NT2/D1 (cell line): ENCODE results near the gene TSC22D3.
A peak's percentile ranks its signal among the peaks of the same experiment; 100 is the strongest.

ENCODE experiments used
- DNase-seq: peaks from one replicate; pipeline ENCODE4 v3.0.0-alpha.2; 2011; ENCODE audit warnings: low read depth, low spot score
- H3K27me3 ChIP-seq: 2 replicates; pipeline ENCODE4 v1.6.0; 2011; ENCODE audit warnings: mild to moderate bottlenecking; ENCODE audit not compliant: insufficient read length, insufficient read depth
- H3K36me3 ChIP-seq: 2 replicates; pipeline ENCODE4 v1.6.1; 2011; ENCODE audit warnings: mild to moderate bottlenecking, low read length, mixed read lengths; ENCODE audit not compliant: insufficient read depth, insufficient read length
- H3K4me1 ChIP-seq: 2 replicates; pipeline ENCODE4 v1.5.1; 2011; ENCODE audit not compliant: insufficient read depth, insufficient read length
- H3K4me3 ChIP-seq: 2 replicates; pipeline ENCODE4 v1.5.1; 2011; ENCODE audit warnings: low read depth; ENCODE audit not compliant: insufficient read length
- H3K9ac ChIP-seq: 2 replicates; pipeline ENCODE4 v1.6.0; 2011; ENCODE audit warnings: low read depth; ENCODE audit not compliant: insufficient read length
- H3K9me3 ChIP-seq: 2 replicates; pipeline ENCODE4 v1.5.1; 2011; ENCODE audit warnings: mild to moderate bottlenecking, low read length; ENCODE audit not compliant: insufficient read depth
- SUZ12 ChIP-seq: IDR thresholded peaks from 2 replicates; pipeline ENCODE4 v1.6.1; 2011; ENCODE audit not compliant: insufficient read length, insufficient read depth; ENCODE audit errors: extremely low read depth
- YY1 ChIP-seq: IDR thresholded peaks from 2 replicates; pipeline ENCODE4 v1.6.1; 2011; ENCODE audit not compliant: insufficient read length, insufficient read depth
- ZNF274 ChIP-seq: IDR thresholded peaks from 2 replicates; pipeline ENCODE4 v1.6.1; 2011; ENCODE audit warnings: mild to moderate bottlenecking, low read depth, low read length

TSC22D3 gene

GRCh38 chrX:107710617-107711391 is 64.8 kb downstream of the TSC22D3 start:
- Histone ChIP-seq H3K4me1 (peaks cover 11% of the 10 kb centered on the region), H3K9ac (no peak overlapping the region)

GRCh38 chrX:107709266-107709806 is 66.3 kb downstream of the TSC22D3 start:
- no peak for DNase-seq
- H3K9ac ChIP-seq, result no peak overlapping the region
- no peak for TF ChIP-seq SUZ12
- no peak for TF ChIP-seq ZNF274
- TF ChIP-seq YY1, result no peak
- no peak overlapping the region for H3K4me3 ChIP-seq
- H3K9me3 ChIP-seq, result no peaks in the 10 kb centered on the region
- no peaks in the 10 kb centered on the region for H3K4me1 ChIP-seq
- H3K27me3 ChIP-seq, result no peaks in the 10 kb centered on the region
- peaks cover 16% of the 10 kb centered on the region for H3K36me3 ChIP-seq

More at GRCh38 chrX:107710617-107711391, 64.8 kb downstream of the TSC22D3 start:
- no peaks in the 10 kb centered on the region for H3K27me3 ChIP-seq
- no peak for TF ChIP-seq SUZ12
- no peak for TF ChIP-seq YY1
- TF ChIP-seq ZNF274, result no peak
- no peaks in the 10 kb centered on the region for H3K9me3 ChIP-seq
- H3K4me3 ChIP-seq, result no peak overlapping the region
- H3K36me3 ChIP-seq, result peaks cover 30% of the 10 kb centered on the region
- DNase-seq, result peak; percentile 50

- Histone ChIP-seq H3K9me3 (no peaks in the 10 kb centered on the region), H3K4me3 (no peak overlapping the region), H3K27me3 (no peaks in the 10 kb centered on the region), H3K36me3 (peaks cover 11% of the 10 kb centered on the region), H3K4me1 (no peaks in the 10 kb centered on the region), H3K9ac (no peak overlapping the region)
- TF ChIP-seq SUZ12 (no peak), ZNF274 (no peak), YY1 (no peak)
- DNase-seq, result no peak
Observed at GRCh38 chrX:107708762-107709161, 66.8 kb downstream of the TSC22D3 start.

GRCh38 chrX:107707866-107708265 is 67.7 kb downstream of the TSC22D3 start:
- Histone ChIP-seq H3K36me3 (peaks cover 2% of the 10 kb centered on the region), H3K4me3 (no peak overlapping the region), H3K9ac (no peak overlapping the region), H3K9me3 (no peaks in the 10 kb centered on the region), H3K27me3 (no peaks in the 10 kb centered on the region), H3K4me1 (no peaks in the 10 kb centered on the region)
- no peak for DNase-seq
- TF ChIP-seq SUZ12 (no peak), YY1 (no peak), ZNF274 (no peak)

- TF ChIP-seq YY1 (no peak), SUZ12 (no peak), ZNF274 (no peak)
- Histone ChIP-seq H3K27me3 (no peaks in the 10 kb centered on the region), H3K4me3 (no peak overlapping the region), H3K9ac (no peak overlapping the region), H3K4me1 (no peaks in the 10 kb centered on the region), H3K36me3 (no peaks in the 10 kb centered on the region), H3K9me3 (no peaks in the 10 kb centered on the region)
- DNase-seq, result no peak
Observed at GRCh38 chrX:107706309-107706708, 69.3 kb downstream of the TSC22D3 start.

- H3K9ac ChIP-seq, result no peak overlapping the region
- no peaks in the 10 kb centered on the region for H3K9me3 ChIP-seq
- TF ChIP-seq YY1, result no peak
- no peak for DNase-seq
- H3K27me3 ChIP-seq, result no peaks in the 10 kb centered on the region
- peaks cover 6% of the 10 kb centered on the region for H3K4me1 ChIP-seq
- H3K4me3 ChIP-seq, result no peak overlapping the region
- no peaks in the 10 kb centered on the region for H3K36me3 ChIP-seq
Observed at GRCh38 chrX:107704587-107704986, 71.0 kb downstream of the TSC22D3 start.

GRCh38 chrX:107704181-107704580 is 71.4 kb downstream of the TSC22D3 start:
- no peak for TF ChIP-seq YY1
- TF ChIP-seq SUZ12, result no peak
- TF ChIP-seq ZNF274, result no peak
- H3K9ac ChIP-seq, result no peak overlapping the region

More at GRCh38 chrX:107704181-107704580, 71.4 kb downstream of the TSC22D3 start:
- Histone ChIP-seq H3K36me3 (no peaks in the 10 kb centered on the region), H3K4me3 (no peak overlapping the region), H3K27me3 (no peaks in the 10 kb centered on the region), H3K4me1 (peaks cover 6% of the 10 kb centered on the region), H3K9me3 (no peaks in the 10 kb centered on the region)
- no peak for DNase-seq
